ENCODE data around the gene PCNT. TPM values are rescaled to one million over a fixed set of nuclear protein-coding genes. Genes with fewer than 3 reads are reported as not detected.

PCNT gene
- total RNA-seq, 1 experiment from 2014 or later: 39.6 TPM

GRCh38 chr21:46469275-46469674, 145.3 kb downstream of the PCNT start:
- Histone ChIP-seq H4K91ac (ENCODE audit: insufficient read length, low read depth, low read length) (no peak overlapping the region), H3K79me2 (ENCODE audit: insufficient read depth, low read length) (no peaks in the 10 kb centered on the region), H3K4me1 (ENCODE audit: insufficient read depth, low read length) (no peaks in the 10 kb centered on the region), H3K9me3 (ENCODE audit: control insufficient read depth, low read depth, low read length) (no peaks in the 10 kb centered on the region), H4K20me1 (ENCODE audit: control insufficient read depth, insufficient read depth, insufficient read length) (no peaks in the 10 kb centered on the region), H2BK15ac (ENCODE audit: low read depth, low read length) (no peak overlapping the region), H3K23me2 (ENCODE audit: insufficient read length, low read depth, low read length, poor library complexity, severe bottlenecking) (no peaks in the 10 kb centered on the region), H2BK120ac (ENCODE audit: low read depth, low read length, poor library complexity, severe bottlenecking) (no peak overlapping the region), H3K79me1 (ENCODE audit: insufficient read depth, low read depth, low read length, poor library complexity, severe bottlenecking) (no peaks in the 10 kb centered on the region), H3K56ac (ENCODE audit: insufficient read length, low read depth, low read length) (no peak overlapping the region), H4K5ac (ENCODE audit: insufficient read length, low read depth, low read length) (no peak overlapping the region), H3K9ac (ENCODE audit: extremely low read depth, insufficient read length, low read length) (no peak overlapping the region), H4K8ac (replicated peaks; ENCODE audit: insufficient read length, low read depth, low read length) (no peak overlapping the region), H3K27me3 (ENCODE audit: insufficient read depth, low read length) (no peaks in the 10 kb centered on the region), H2AK5ac (ENCODE audit: insufficient read length, low read length) (no peak overlapping the region), H3K14ac (ENCODE audit: insufficient read depth, low read length) (no peak overlapping the region), H3K27ac (ENCODE audit: insufficient read length, low read depth, low read length) (no peak overlapping the region), H3T11ph (ENCODE audit: low read length) (no peak overlapping the region), H3K4me2 (ENCODE audit: insufficient read depth, insufficient read length, low read length) (no peak overlapping the region), H3K4ac (ENCODE audit: low read depth, low read length) (no peak overlapping the region), H2AFZ (ENCODE audit: low read length) (no peak overlapping the region), H2BK5ac (ENCODE audit: insufficient read length, low read length) (no peak overlapping the region), H2BK20ac (ENCODE audit: low read depth, low read length, poor library complexity, severe bottlenecking) (no peak overlapping the region), H3K23ac (ENCODE audit: insufficient read length, low read depth, low read length) (no peak overlapping the region), H2BK12ac (ENCODE audit: insufficient read length, low read depth, low read length) (no peak overlapping the region), H3K18ac (ENCODE audit: insufficient read length, low read depth, low read length) (no peak overlapping the region)
- Mint-ChIP-seq H3K4me1 (no peaks in the 10 kb centered on the region), H3K4me3 (no peak overlapping the region), H3K9me3 (no peaks in the 10 kb centered on the region), H3K27ac (no peak overlapping the region), H3K27me3 (ENCODE audit: low read depth) (no peaks in the 10 kb centered on the region), H3K36me3 (ENCODE audit: insufficient read depth in 1 of 3, low read depth in 3 of 3) (peaks cover 2 to 14% (median 13%) of the 10 kb centered on the region in 3 experiments; a peak in 6 of 7 replicates)
- DNase-seq: no peak
- TF ChIP-seq, protein P1, sequence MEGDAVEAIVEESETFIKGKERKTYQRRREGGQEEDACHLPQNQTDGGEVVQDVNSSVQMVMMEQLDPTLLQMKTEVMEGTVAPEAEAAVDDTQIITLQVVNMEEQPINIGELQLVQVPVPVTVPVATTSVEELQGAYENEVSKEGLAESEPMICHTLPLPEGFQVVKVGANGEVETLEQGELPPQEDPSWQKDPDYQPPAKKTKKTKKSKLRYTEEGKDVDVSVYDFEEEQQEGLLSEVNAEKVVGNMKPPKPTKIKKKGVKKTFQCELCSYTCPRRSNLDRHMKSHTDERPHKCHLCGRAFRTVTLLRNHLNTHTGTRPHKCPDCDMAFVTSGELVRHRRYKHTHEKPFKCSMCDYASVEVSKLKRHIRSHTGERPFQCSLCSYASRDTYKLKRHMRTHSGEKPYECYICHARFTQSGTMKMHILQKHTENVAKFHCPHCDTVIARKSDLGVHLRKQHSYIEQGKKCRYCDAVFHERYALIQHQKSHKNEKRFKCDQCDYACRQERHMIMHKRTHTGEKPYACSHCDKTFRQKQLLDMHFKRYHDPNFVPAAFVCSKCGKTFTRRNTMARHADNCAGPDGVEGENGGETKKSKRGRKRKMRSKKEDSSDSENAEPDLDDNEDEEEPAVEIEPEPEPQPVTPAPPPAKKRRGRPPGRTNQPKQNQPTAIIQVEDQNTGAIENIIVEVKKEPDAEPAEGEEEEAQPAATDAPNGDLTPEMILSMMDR (conservative IDR thresholded peaks at IDR 0.05): no peak
- no CpG with 5 or more reads among the region's 3 CpGs for WGBS (ENCODE audit: extremely low coverage, insufficient read length, low lambda C conversion rate)

Data from H9 (cell line).